GM12878 (cell line): Measurements from ENCODE around the gene HMCES. TPM values are rescaled to one million over a fixed set of nuclear protein-coding genes. Genes with fewer than 3 reads are reported as not detected.
"Not testable (repeated sequence)": the region's sequence is repeated elsewhere in the genome, so short reads cannot be mapped to it uniquely, and the experiment has no call there.

Experiments used
- ATAC-seq: fragments of 200-7000 bp; cut with Tn5 transposase; 3 replicates; pipeline ENCODE4 v1.9.1; 2020; ENCODE audit warnings: mild to moderate bottlenecking, moderate library complexity
- BruUV-seq: library from RNA; stranded (reverse); fragments of 400-500 nt; replicated peaks from 2 replicates; lab custom pipeline; 2021; lab: Mats Ljungman, UMichigan
- CTCF ChIA-PET: fragments of 300-600 bp; sonication (Branson Sonifier 250); formaldehyde crosslinking; extraction: SDS; loops from one replicate; lab custom pipeline; 2021; ENCODE audit warnings: inconsistent platforms; lab: Yijun Ruan, JAX
- POLR2A ChIA-PET: fragments of 350-600 bp; formaldehyde crosslinking; extraction: SDS; loops from one replicate; lab custom pipeline; 2021; ENCODE audit warnings: inconsistent platforms; lab: Charles Lee
- RAD21 ChIA-PET: fragments of 300-600 bp; sonication (Branson Sonifier 250); formaldehyde crosslinking; loops from one replicate; lab custom pipeline; 2023; ENCODE audit warnings: antibody characterized with exemption; ENCODE audit not compliant: unreplicated experiment; lab: Charles Lee
- SMC1A ChIA-PET: fragments of 300-600 bp; sonication (Branson Sonifier 250); formaldehyde crosslinking; loops from one replicate; lab custom pipeline; 2023; ENCODE audit not compliant: unreplicated experiment, uncharacterized antibody; lab: Charles Lee
- DNase-seq: peaks from one replicate; pipeline ENCODE4 v3.0.0-alpha.2; 2011; ENCODE audit warnings: low read depth, low spot score
- FAIRE-seq: peaks from 3 replicates; lab custom pipeline; 2011; peaks lifted over from hg19 to GRCh38; lab: Jason Lieb, UNC
- H2AFZ ChIP-seq: 2 replicates; pipeline ENCODE4 v1.6.0; 2011; ENCODE audit warnings: low read depth, low read length, control low read depth; ENCODE audit not compliant: control insufficient read depth
- H3K27ac ChIP-seq: 2 replicates; pipeline ENCODE4 v1.5.1; 2011; ENCODE audit warnings: control low read depth; ENCODE audit not compliant: control insufficient read depth, insufficient read depth
- H3K27me3 ChIP-seq, 2 experiments: replicated peaks in 1 of 2; 2 replicates each; pipeline versions ENCODE4 v1.6.0 to v1.6.1; 2011; ENCODE audit warnings: low read length in 1 of 2; ENCODE audit not compliant: control insufficient read depth in 2 of 2, insufficient read depth in 2 of 2
- H3K36me3 ChIP-seq, 2 experiments: 2 replicates each; pipeline ENCODE4 v1.5.1; 2011; ENCODE audit warnings: low read length in 1 of 2; ENCODE audit not compliant: control insufficient read depth in 2 of 2, insufficient read depth in 2 of 2
- H3K4me1 ChIP-seq: 2 replicates; pipeline ENCODE4 v1.6.1; 2011; ENCODE audit warnings: mild to moderate bottlenecking, low read length, moderate library complexity, mixed read lengths; ENCODE audit not compliant: control insufficient read depth, insufficient read depth
- H3K4me2 ChIP-seq: 2 replicates; pipeline ENCODE4 v1.6.0; 2011; ENCODE audit warnings: control low read depth; ENCODE audit not compliant: control insufficient read depth, insufficient read depth
- H3K4me3 ChIP-seq: fragments of 200-600 bp; sonication (generic); 2 replicates; pipeline ENCODE4 v1.5.1; 2016
- H3K79me2 ChIP-seq: 2 replicates; pipeline ENCODE4 v1.6.0; 2011; ENCODE audit warnings: low read length; ENCODE audit not compliant: control insufficient read depth, insufficient read depth
- H3K9ac ChIP-seq: 2 replicates; pipeline ENCODE4 v1.8.0; 2011; ENCODE audit warnings: low read length, control low read depth, mixed read lengths; ENCODE audit not compliant: control insufficient read depth, insufficient read depth
- H3K9me3 ChIP-seq: replicated peaks from 3 replicates; pipeline ENCODE4 v1.5.1; 2011; ENCODE audit warnings: mild to moderate bottlenecking, low read length; ENCODE audit not compliant: control insufficient read depth, insufficient read depth
- H4K20me1 ChIP-seq: 2 replicates; pipeline ENCODE4 v1.6.0; 2011; ENCODE audit not compliant: control insufficient read depth, insufficient read depth
- WGBS: methylation state at CpG from one replicate; pipeline ENCODE4 v1.1.6; 2016; ENCODE audit warnings: low lambda C conversion rate; ENCODE audit not compliant: insufficient replicate concordance, insufficient coverage; ENCODE audit errors: missing lambda C conversion rate; 5-methylcytosine and 5-hydroxymethylcytosine counted together
- in situ Hi-C: fragments of 300-500 bp; cut with MboI; formaldehyde crosslinking; loops from 9 replicates; pipeline ENCODE4 v1.14.3; 2018; ENCODE audit warnings: mixed read lengths
- intact Hi-C: fragments of 100-400 bp; cut with micrococcal nuclease; formaldehyde crosslinking; loops from one replicate; pipeline ENCODE4 v1.14.2; 2022; ENCODE audit not compliant: unreplicated experiment
- polyA plus RNA-seq, 11 experiments: library from polyadenylated mRNA; depleted of rRNA in 4 of 11; unstranded in 6 of 11; stranded (reverse) in 5 of 11; fragments of >200 nt; fragmentation: Nextera tagmentation in 4 of 11; fragmentation: Illumina TruSeq in 1 of 11; extraction: Ambion mirVana in 4 of 11; extraction: Trizol in 1 of 11; gene quantifications; 1 replicate in 1 of 11; 2 replicates in 10 of 11; pipeline versions ENCODE4 v1.2.1 to v1.2.3, GENCODE V29; 2011 to 2016; ENCODE audit warnings: inconsistent platforms in 2 of 11, missing spikeins in 2 of 11, low read depth in 1 of 11
- total RNA-seq, 4 experiments: library from RNA; depleted of rRNA in 3 of 4; stranded (reverse); fragments of >200 nt in 3 of 4; fragmentation: Illumina TruSeq in 1 of 4; extraction: Trizol in 1 of 4; gene quantifications; 2 replicates each; pipeline versions ENCODE4 v1.2.1 to v1.2.3, GENCODE V29; 2013 to 2021

Gene HMCES
- total and polyA plus RNA-seq, 10 of the 15 experiments (the other 5 are each of a cell fraction or from before 2014, with no cell fraction given): 12.4 to 49.8 (median 27.0) TPM

DNA sequence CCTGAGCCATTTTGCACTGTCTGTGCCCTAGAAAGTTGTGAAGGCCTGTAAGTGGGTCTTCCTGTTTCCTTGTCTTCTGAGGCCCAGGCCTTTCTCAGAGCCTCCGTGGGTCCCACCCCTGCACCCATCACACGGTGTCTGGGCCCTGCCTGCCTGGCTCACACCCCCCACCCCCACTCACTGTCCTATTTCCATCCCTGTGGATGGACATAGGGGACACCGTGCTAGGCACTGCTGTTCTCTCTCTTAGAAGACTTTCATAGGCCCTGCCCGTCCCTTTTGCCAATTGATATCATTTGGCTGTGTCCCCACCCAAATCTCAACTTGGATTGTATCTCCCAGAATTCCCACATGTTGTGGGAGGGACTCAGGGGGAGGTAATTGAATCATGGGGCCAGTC is 59.0 kb downstream of the HMCES start:
- intact Hi-C loops, H2AFZ ChIP-seq, H3K9ac ChIP-seq, H3K27ac ChIP-seq, H3K79me2 ChIP-seq, SMC1A ChIA-PET, in situ Hi-C loops, BruUV-seq, RAD21 ChIA-PET, ATAC-seq, H3K4me3 ChIP-seq, H3K27me3 ChIP-seq, H3K36me3 ChIP-seq, H3K9me3 ChIP-seq, FAIRE-seq, H3K4me2 ChIP-seq, CTCF ChIA-PET, DNase-seq, H3K4me1 ChIP-seq, H4K20me1 ChIP-seq, POLR2A ChIA-PET: not testable (repeated sequence)
- WGBS: 31% methylated on average over 4 of the region's 4 CpGs

- in situ Hi-C loops, H3K9me3 ChIP-seq, intact Hi-C loops, ATAC-seq, SMC1A ChIA-PET, H3K4me1 ChIP-seq, FAIRE-seq, H3K9ac ChIP-seq, H3K27me3 ChIP-seq, H3K36me3 ChIP-seq, CTCF ChIA-PET, DNase-seq, H3K4me2 ChIP-seq, POLR2A ChIA-PET, H4K20me1 ChIP-seq, H3K27ac ChIP-seq, H3K79me2 ChIP-seq, H2AFZ ChIP-seq, BruUV-seq, RAD21 ChIA-PET, H3K4me3 ChIP-seq: not testable (repeated sequence)
- no CpG with 5 or more reads among the region's 36 CpGs for WGBS
Measured at GRCh38 chr3:129339186-129339585, 60.5 kb downstream of the HMCES start.

DNA sequence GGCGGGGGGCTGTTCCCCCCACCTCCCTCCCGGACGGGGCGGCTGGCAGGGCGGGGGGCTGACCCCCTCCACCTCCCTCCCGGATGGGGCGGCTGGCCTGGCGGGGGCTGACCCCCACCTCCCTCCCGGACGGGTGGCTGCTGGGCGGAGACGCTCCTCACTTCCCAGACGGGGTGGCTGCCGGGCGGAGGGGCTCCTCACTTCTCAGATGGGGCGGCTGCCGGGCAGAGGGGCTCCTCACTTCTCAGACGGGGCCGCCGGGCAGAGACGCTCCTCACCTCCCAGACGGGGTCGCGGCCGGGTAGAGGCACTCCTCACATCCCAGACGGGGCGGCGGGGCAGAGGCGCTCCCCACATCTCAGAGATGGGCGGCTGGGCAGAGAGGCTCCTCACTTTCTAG is 61.2 kb downstream of the HMCES start:
- H3K4me2 ChIP-seq, in situ Hi-C loops, H3K9ac ChIP-seq, H3K4me1 ChIP-seq, BruUV-seq, RAD21 ChIA-PET, H3K9me3 ChIP-seq, H3K36me3 ChIP-seq, DNase-seq, H3K27me3 ChIP-seq, POLR2A ChIA-PET, H3K27ac ChIP-seq, SMC1A ChIA-PET, CTCF ChIA-PET, FAIRE-seq, H3K4me3 ChIP-seq, intact Hi-C loops, ATAC-seq, H4K20me1 ChIP-seq, H2AFZ ChIP-seq, H3K79me2 ChIP-seq: not testable (repeated sequence)
- WGBS: 96% methylated on average over 15 of the region's 30 CpGs
